SK-N-SH (cell line): ENCODE data around the gene CDC6.

ENCODE experiments used
- CTCF ChIP-seq: fragments of 200-600 bp; sonication (generic); IDR thresholded peaks from 2 replicates; pipeline ENCODE4 v1.6.1; 2017; ENCODE audit warnings: antibody characterized with exemption, mild to moderate bottlenecking, moderate library complexity
- NRF1 ChIP-seq: IDR thresholded peaks from 2 replicates; pipeline ENCODE4 v1.6.1; 2012; ENCODE audit warnings: low read depth, mild to moderate bottlenecking, low read length
- POLR2AphosphoS5 ChIP-seq: IDR thresholded peaks from 2 replicates; pipeline ENCODE4 v1.6.1; 2012; ENCODE audit warnings: low read depth, low read length
- SIN3A ChIP-seq: IDR thresholded peaks from 2 replicates; pipeline ENCODE4 v1.6.1; 2012; ENCODE audit warnings: low read depth, mild to moderate bottlenecking, low read length, moderate library complexity, borderline replicate concordance
- USF2 ChIP-seq: fragments of 150-350 bp; IDR thresholded peaks from 2 replicates; pipeline ENCODE4 v1.6.1; 2017; ENCODE audit warnings: antibody characterized with exemption, low read length, low read depth, borderline replicate concordance

- TF ChIP-seq USF2 (no peak), SIN3A (no peak), NRF1 (no peak), POLR2AphosphoS5 (peak; percentile 52; the same call in 1 of the 2 replicates), CTCF (no peak)
Measured at GRCh38 chr17:40283662-40284061, 4.0 kb upstream of the CDC6 start.
